HepG2 (cell line): ENCODE measurements around the gene H3-3A. TPM values are rescaled to one million over a fixed set of nuclear protein-coding genes. Genes with fewer than 3 reads are reported as not detected.

Experiments
- CHD4 ChIP-seq: fragments of 200-600 bp; sonication (generic); IDR thresholded peaks from 2 replicates; pipeline ENCODE4 v1.7.0; 2017; ENCODE audit warnings: mild to moderate bottlenecking, low read length, borderline replicate concordance
- CTCF ChIP-seq: sonication (generic); formaldehyde crosslinking; IDR thresholded peaks from 2 replicates; pipeline ENCODE4 v1.5.0; 2020; ENCODE audit warnings: mild to moderate bottlenecking, missing genetic modification reagents, moderate library complexity
- ELF3 ChIP-seq: IDR thresholded peaks from 2 replicates; pipeline ENCODE4 v1.6.1; 2016; ENCODE audit warnings: missing genetic modification reagents, missing compliant biosample characterization
- HMGXB3 ChIP-seq: sonication (generic); formaldehyde crosslinking; IDR thresholded peaks from 2 replicates; pipeline ENCODE4 v1.4.0; 2020; ENCODE audit warnings: missing genetic modification reagents, borderline replicate concordance
- HMGXB4 ChIP-seq, 2 experiments: sonication (generic) in 1 of 2; formaldehyde crosslinking in 1 of 2; IDR thresholded peaks; 2 replicates each; pipeline versions ENCODE4 v1.4.0 to v1.6.1; 2018 to 2020; ENCODE audit warnings: missing genetic modification reagents in 2 of 2, borderline replicate concordance in 1 of 2, low read depth in 1 of 2, mild to moderate bottlenecking in 1 of 2, missing biosample characterization in 1 of 2
- KDM5A ChIP-seq: fragments of 200-600 bp; sonication (generic); IDR thresholded peaks from 2 replicates; pipeline ENCODE4 v1.7.0; 2018; ENCODE audit warnings: antibody characterized with exemption, mild to moderate bottlenecking, low read length, borderline replicate concordance
- KMT2B ChIP-seq: IDR thresholded peaks from 2 replicates; pipeline ENCODE4 v1.6.1; 2016; ENCODE audit warnings: missing genetic modification reagents, missing compliant biosample characterization
- MEF2D ChIP-seq: sonication (generic); formaldehyde crosslinking; IDR thresholded peaks from 2 replicates; pipeline ENCODE4 v1.5.1; 2020; ENCODE audit warnings: mild to moderate bottlenecking, missing genetic modification reagents
- SAP130 ChIP-seq: IDR thresholded peaks from 2 replicates; pipeline ENCODE4 v1.6.1; 2016; ENCODE audit warnings: low read depth
- TAF1 ChIP-seq: sonication (generic); formaldehyde crosslinking; IDR thresholded peaks from 2 replicates; pipeline ENCODE4 v1.4.0; 2020; ENCODE audit warnings: missing genetic modification reagents
- ZNF124 ChIP-seq: sonication (generic); formaldehyde crosslinking; IDR thresholded peaks from 2 replicates; pipeline ENCODE4 v1.4.0; 2020; ENCODE audit warnings: missing genetic modification reagents
- ZNF280B ChIP-seq: sonication (generic); formaldehyde crosslinking; IDR thresholded peaks from 2 replicates; pipeline ENCODE4 v1.5.0; 2020; ENCODE audit warnings: missing genetic modification reagents, mild to moderate bottlenecking, borderline replicate concordance
- ZNF569 ChIP-seq: sonication (generic); formaldehyde crosslinking; IDR thresholded peaks from 2 replicates; pipeline ENCODE4 v1.5.0; 2020; ENCODE audit warnings: mild to moderate bottlenecking, missing genetic modification reagents, moderate library complexity, borderline replicate concordance
- polyA plus RNA-seq, 8 experiments: library from polyadenylated mRNA; depleted of rRNA in 3 of 8; stranded (reverse) in 7 of 8; unstranded in 1 of 8; fragments of >200 nt; fragmentation: Illumina TruSeq in 4 of 8; extraction: Trizol in 4 of 8; gene quantifications; 2 replicates each; pipeline versions ENCODE4 v1.2.1 to v1.2.3, GENCODE V29; 2011 to 2016; ENCODE audit warnings: low read depth in 4 of 8, missing spikeins in 1 of 8, mixed read lengths in 1 of 8; ENCODE audit not compliant: insufficient read depth in 1 of 8
- total RNA-seq, 5 experiments: library from RNA; depleted of rRNA; stranded (reverse); fragments of >200 nt; fragmentation: Illumina TruSeq; extraction: Trizol; gene quantifications; 2 replicates each; pipeline ENCODE4 v1.2.3, GENCODE V29; 2016; ENCODE audit warnings: low read depth in 1 of 5

H3-3A gene
- total and polyA plus RNA-seq, 2 of the 13 experiments (the other 11 are each of a cell fraction or from before 2014, with no cell fraction given) = 221 to 320 TPM

GRCh38 chr1:226063977-226064815 lies 1.7 kb downstream of the H3-3A start (continued):
- TF ChIP-seq HMGXB4 (CRISPR knock-in tag; IDR thresholded peaks at IDR 0.05; ENCODE audit: borderline replicate concordance in 1 of 2, low read depth in 1 of 2) (peak; percentile 68 to 86), TAF1 (CRISPR knock-in tag) (no peak), ELF3 (CRISPR knock-in tag) (0 out of 2 replicates have a peak, but pooled peaks have one; percentile 44), KMT2B (CRISPR knock-in tag) (no peak), ZNF569 (no peak), ZNF280B (no peak), KDM5A (peak; percentile 55; the same call in 1 of the 2 replicates), CTCF (CRISPR knock-in tag) (peak; percentile 68), MEF2D (CRISPR knock-in tag) (no peak), HMGXB3 (no peak), CHD4 (peak; percentile 39; the same call in 1 of the 2 replicates), ZNF124 (CRISPR knock-in tag) (no peak), SAP130 (CRISPR knock-in tag) (peak; percentile 37)
